ENCODE data around the gene TOP1.

Gene TOP1

GRCh38 chr20:41087777-41088176 is 59.2 kb downstream of the TOP1 start:
- Histone ChIP-seq H3K9me3 (ENCODE audit: insufficient read depth, low read depth, low read length) (no peaks in the 10 kb centered on the region; the same call in 1 of the 2 replicates), H3K9ac (ENCODE audit: low read depth, low read length) (no peak overlapping the region), H3K4me1 (ENCODE audit: insufficient read depth, low read length) (no peaks in the 10 kb centered on the region), H3K27me3 (ENCODE audit: insufficient read depth, low read length) (no peaks in the 10 kb centered on the region), H3K27ac (ENCODE audit: low read length) (no peak overlapping the region), H3K4me3 (ENCODE audit: low read length) (no peak overlapping the region), H3K36me3 (ENCODE audit: insufficient read depth, low read depth, low read length) (peaks cover 73% of the 10 kb centered on the region)

GRCh38 chr20:41089555-41089954 is 60.9 kb downstream of the TOP1 start:
- Histone ChIP-seq H3K27me3 (ENCODE audit: insufficient read depth, low read length) (no peaks in the 10 kb centered on the region), H3K4me1 (ENCODE audit: insufficient read depth, low read length) (no peaks in the 10 kb centered on the region), H3K9ac (ENCODE audit: low read depth, low read length) (no peak overlapping the region), H3K4me3 (ENCODE audit: low read length) (no peak overlapping the region), H3K9me3 (ENCODE audit: insufficient read depth, low read depth, low read length) (no peaks in the 10 kb centered on the region; the same call in 1 of the 2 replicates), H3K36me3 (ENCODE audit: insufficient read depth, low read depth, low read length) (peaks cover 72% of the 10 kb centered on the region), H3K27ac (ENCODE audit: low read length) (no peak overlapping the region)

- no peaks in the 10 kb centered on the region for H3K4me1 ChIP-seq (ENCODE audit: insufficient read depth, low read length)
- H3K9ac ChIP-seq (ENCODE audit: low read depth, low read length), result no peak overlapping the region
- H3K27me3 ChIP-seq (ENCODE audit: insufficient read depth, low read length), result no peaks in the 10 kb centered on the region
- H3K4me3 ChIP-seq (ENCODE audit: low read length), result no peak overlapping the region
- no peaks in the 10 kb centered on the region; the same call in 1 of the 2 replicates for H3K9me3 ChIP-seq (ENCODE audit: insufficient read depth, low read depth, low read length)
- no peak overlapping the region for H3K27ac ChIP-seq (ENCODE audit: low read length)
- peaks cover 72% of the 10 kb centered on the region for H3K36me3 ChIP-seq (ENCODE audit: insufficient read depth, low read depth, low read length)
Measured at GRCh38 chr20:41091927-41092326, 63.3 kb downstream of the TOP1 start.

GRCh38 chr20:41094353-41095055 is 65.9 kb downstream of the TOP1 start:
- H3K9me3 ChIP-seq (ENCODE audit: insufficient read depth, low read depth, low read length), result no peaks in the 10 kb centered on the region; the same call in 1 of the 2 replicates
- H3K4me3 ChIP-seq (ENCODE audit: low read length), result no peak overlapping the region
- no peak overlapping the region for H3K9ac ChIP-seq (ENCODE audit: low read depth, low read length)
- H3K27me3 ChIP-seq (ENCODE audit: insufficient read depth, low read length), result no peaks in the 10 kb centered on the region
- H3K36me3 ChIP-seq (ENCODE audit: insufficient read depth, low read depth, low read length), result peaks cover 78% of the 10 kb centered on the region
- no peaks in the 10 kb centered on the region for H3K4me1 ChIP-seq (ENCODE audit: insufficient read depth, low read length)
- no peak overlapping the region for H3K27ac ChIP-seq (ENCODE audit: low read length)

- Histone ChIP-seq H3K9me3 (ENCODE audit: insufficient read depth, low read depth, low read length) (no peaks in the 10 kb centered on the region; the same call in 1 of the 2 replicates), H3K36me3 (ENCODE audit: insufficient read depth, low read depth, low read length) (peaks cover 83% of the 10 kb centered on the region), H3K27me3 (ENCODE audit: insufficient read depth, low read length) (no peaks in the 10 kb centered on the region), H3K4me1 (ENCODE audit: insufficient read depth, low read length) (no peaks in the 10 kb centered on the region), H3K27ac (ENCODE audit: low read length) (no peak overlapping the region), H3K9ac (ENCODE audit: low read depth, low read length) (no peak overlapping the region), H3K4me3 (ENCODE audit: low read length) (no peak overlapping the region)
Measured at GRCh38 chr20:41095110-41095969, 66.7 kb downstream of the TOP1 start.

- no peaks in the 10 kb centered on the region for H3K27me3 ChIP-seq (ENCODE audit: insufficient read depth, low read length)
- peaks cover 93% of the 10 kb centered on the region for H3K36me3 ChIP-seq (ENCODE audit: insufficient read depth, low read depth, low read length)
- H3K4me3 ChIP-seq (ENCODE audit: low read length), result no peak overlapping the region
- H3K9ac ChIP-seq (ENCODE audit: low read depth, low read length), result no peak overlapping the region
- no peaks in the 10 kb centered on the region for H3K4me1 ChIP-seq (ENCODE audit: insufficient read depth, low read length)
- no peak overlapping the region for H3K27ac ChIP-seq (ENCODE audit: low read length)
- H3K9me3 ChIP-seq (ENCODE audit: insufficient read depth, low read depth, low read length), result no peaks in the 10 kb centered on the region
Measured at GRCh38 chr20:41098703-41099250, 70.2 kb downstream of the TOP1 start.

- H3K27ac ChIP-seq (ENCODE audit: low read length), result no peak overlapping the region
- H3K36me3 ChIP-seq (ENCODE audit: insufficient read depth, low read depth, low read length), result peaks cover 95% of the 10 kb centered on the region
Measured at GRCh38 chr20:41100001-41100480, 71.4 kb downstream of the TOP1 start.

GRCh38 chr20:41101660-41102059 is 73.0 kb downstream of the TOP1 start:
- Histone ChIP-seq H3K27me3 (ENCODE audit: insufficient read depth, low read length) (no peaks in the 10 kb centered on the region), H3K36me3 (ENCODE audit: insufficient read depth, low read depth, low read length) (peaks cover 96% of the 10 kb centered on the region), H3K27ac (ENCODE audit: low read length) (no peak overlapping the region), H3K4me3 (ENCODE audit: low read length) (no peak overlapping the region), H3K9me3 (ENCODE audit: insufficient read depth, low read depth, low read length) (no peaks in the 10 kb centered on the region), H3K4me1 (ENCODE audit: insufficient read depth, low read length) (no peaks in the 10 kb centered on the region), H3K9ac (ENCODE audit: low read depth, low read length) (no peak overlapping the region)

More at GRCh38 chr20:41100001-41100480, 71.4 kb downstream of the TOP1 start:
- Histone ChIP-seq H3K9me3 (ENCODE audit: insufficient read depth, low read depth, low read length) (no peaks in the 10 kb centered on the region), H3K4me1 (ENCODE audit: insufficient read depth, low read length) (no peaks in the 10 kb centered on the region), H3K27me3 (ENCODE audit: insufficient read depth, low read length) (no peaks in the 10 kb centered on the region), H3K9ac (ENCODE audit: low read depth, low read length) (no peak overlapping the region), H3K4me3 (ENCODE audit: low read length) (no peak overlapping the region)

- Histone ChIP-seq H3K9ac (ENCODE audit: low read depth, low read length) (no peak overlapping the region), H3K9me3 (ENCODE audit: insufficient read depth, low read depth, low read length) (no peaks in the 10 kb centered on the region), H3K4me1 (ENCODE audit: insufficient read depth, low read length) (no peaks in the 10 kb centered on the region), H3K36me3 (ENCODE audit: insufficient read depth, low read depth, low read length) (peaks cover 89% of the 10 kb centered on the region), H3K27me3 (ENCODE audit: insufficient read depth, low read length) (no peaks in the 10 kb centered on the region), H3K27ac (ENCODE audit: low read length) (no peak overlapping the region), H3K4me3 (ENCODE audit: low read length) (no peak overlapping the region)
Measured at GRCh38 chr20:41108531-41108930, 79.9 kb downstream of the TOP1 start.

GRCh38 chr20:41110012-41110411 is 81.4 kb downstream of the TOP1 start:
- Histone ChIP-seq H3K36me3 (ENCODE audit: insufficient read depth, low read depth, low read length) (peaks cover 89% of the 10 kb centered on the region), H3K9me3 (ENCODE audit: insufficient read depth, low read depth, low read length) (no peaks in the 10 kb centered on the region), H3K27ac (ENCODE audit: low read length) (no peak overlapping the region)

GRCh38 chr20:41110930-41111577 is 82.4 kb downstream of the TOP1 start:
- Histone ChIP-seq H3K9me3 (ENCODE audit: insufficient read depth, low read depth, low read length) (no peaks in the 10 kb centered on the region), H3K4me1 (ENCODE audit: insufficient read depth, low read length) (no peaks in the 10 kb centered on the region), H3K36me3 (ENCODE audit: insufficient read depth, low read depth, low read length) (peaks cover 90% of the 10 kb centered on the region), H3K4me3 (ENCODE audit: low read length) (no peak overlapping the region), H3K9ac (ENCODE audit: low read depth, low read length) (no peak overlapping the region), H3K27me3 (ENCODE audit: insufficient read depth, low read length) (no peaks in the 10 kb centered on the region), H3K27ac (ENCODE audit: low read length) (no peak overlapping the region)

More at GRCh38 chr20:41110012-41110411, 81.4 kb downstream of the TOP1 start:
- Histone ChIP-seq H3K4me3 (ENCODE audit: low read length) (no peak overlapping the region), H3K27me3 (ENCODE audit: insufficient read depth, low read length) (no peaks in the 10 kb centered on the region), H3K9ac (ENCODE audit: low read depth, low read length) (no peak overlapping the region), H3K4me1 (ENCODE audit: insufficient read depth, low read length) (no peaks in the 10 kb centered on the region)

All from iPS-20b (cell line).